K562 (cell line): Measurements from ENCODE around the gene GGNBP2. TPM values are rescaled to one million over a fixed set of nuclear protein-coding genes. Genes with fewer than 3 reads are reported as not detected.

Experiments
- ASH1L ChIP-seq: fragments of 450-650 bp; IDR thresholded peaks from 2 replicates; pipeline ENCODE4 v1.6.1; 2018; ENCODE audit warnings: borderline replicate concordance, mild to moderate bottlenecking, low read depth; ENCODE audit not compliant: partially characterized antibody
- ESRRB ChIP-seq: fragments of 250-450 bp; sonication (Bioruptor Pico); IDR thresholded peaks from 2 replicates; pipeline ENCODE4 v1.5.0; 2020; ENCODE audit warnings: mild to moderate bottlenecking, moderate library complexity, borderline replicate concordance
- ETV1 ChIP-seq: fragments of 450-650 bp; conservative IDR thresholded peaks from 2 replicates; pipeline ENCODE4 v1.6.1; 2016; ENCODE audit warnings: missing genetic modification characterization, control low read depth, low read depth, missing compliant biosample characterization
- HEY1 ChIP-seq: fragments of 250-450 bp; sonication (Bioruptor Pico); IDR thresholded peaks from 2 replicates; pipeline ENCODE4 v1.5.0; 2020; ENCODE audit warnings: mild to moderate bottlenecking, moderate library complexity, borderline replicate concordance
- L3MBTL2 ChIP-seq: fragments of 450-650 bp; IDR thresholded peaks from 2 replicates; pipeline ENCODE4 v1.6.1; 2016; ENCODE audit warnings: mild to moderate bottlenecking, moderate library complexity
- MTA3 ChIP-seq: fragments of 450-650 bp; formaldehyde crosslinking; IDR thresholded peaks from 2 replicates; pipeline ENCODE4 v1.6.1; 2017; ENCODE audit warnings: mild to moderate bottlenecking, borderline replicate concordance
- PHF20 ChIP-seq: fragments of 450-650 bp; IDR thresholded peaks from 2 replicates; pipeline ENCODE4 v1.6.1; 2018; ENCODE audit not compliant: partially characterized antibody
- PHF8 ChIP-seq: fragments of 200-600 bp; sonication (generic); IDR thresholded peaks from 2 replicates; pipeline ENCODE4 v1.6.1; 2012; ENCODE audit warnings: mixed run types, mild to moderate bottlenecking, inconsistent platforms, low read length, moderate library complexity, borderline replicate concordance
- RBM22 ChIP-seq: fragments of 200-400 bp; formaldehyde crosslinking; IDR thresholded peaks from 2 replicates; pipeline ENCODE4 v1.6.1; 2018; ENCODE audit warnings: low read length, low read depth; ENCODE audit not compliant: poor library complexity, severe bottlenecking
- RBM39 ChIP-seq: fragments of 200-400 bp; formaldehyde crosslinking; optimal IDR thresholded peaks from 2 replicates; pipeline ENCODE3; 2018; ENCODE audit warnings: low read depth, low read length
- RNF2 ChIP-seq: sonication (generic); IDR thresholded peaks from 2 replicates; pipeline ENCODE4 v1.6.1; 2016
- SIX5 ChIP-seq, 2 experiments: IDR thresholded peaks; 2 replicates each; pipeline ENCODE4 v1.6.1; 2011; ENCODE audit warnings: low read length in 2 of 2, borderline replicate concordance in 1 of 2, low read depth in 1 of 2, mild to moderate bottlenecking in 1 of 2, moderate library complexity in 1 of 2; ENCODE audit not compliant: insufficient read depth in 1 of 2
- SMARCA4 ChIP-seq: fragments of 450-650 bp; IDR thresholded peaks from 2 replicates; pipeline ENCODE4 v1.6.1; 2016
- SMARCA5 ChIP-seq: fragments of 450-650 bp; IDR thresholded peaks from 2 replicates; pipeline ENCODE4 v1.6.1; 2016
- SNIP1 ChIP-seq: fragments of 450-650 bp; IDR thresholded peaks from 2 replicates; pipeline ENCODE4 v1.7.1; 2017; ENCODE audit warnings: low read depth, mild to moderate bottlenecking
- SP2 ChIP-seq: IDR thresholded peaks from 2 replicates; pipeline ENCODE4 v1.6.1; 2011; ENCODE audit warnings: mild to moderate bottlenecking, low read depth, low read length, moderate library complexity; ENCODE audit not compliant: poor library complexity, severe bottlenecking; ENCODE audit errors: extremely low read depth
- SPI1 ChIP-seq: IDR thresholded peaks from 2 replicates; pipeline ENCODE4 v1.6.1; 2011; ENCODE audit warnings: low read depth, low read length, control low read depth, borderline replicate concordance
- TCFL5 ChIP-seq: fragments of 250-450 bp; sonication (Bioruptor Pico); conservative IDR thresholded peaks from 2 replicates; pipeline ENCODE4 v1.6.1; 2021; ENCODE audit warnings: mild to moderate bottlenecking, moderate library complexity, matching md5 sums
- ZBTB33 ChIP-seq: sonication (generic); formaldehyde crosslinking; IDR thresholded peaks from 2 replicates; pipeline ENCODE4 v1.8.1; 2023; ENCODE audit warnings: mild to moderate bottlenecking, missing genetic modification reagents
- ZFX ChIP-seq: sonication (generic); formaldehyde crosslinking; IDR thresholded peaks from 2 replicates; pipeline ENCODE4 v1.8.0; 2022; ENCODE audit warnings: mild to moderate bottlenecking, missing genetic modification reagents, moderate library complexity
- ZNF253 ChIP-seq: fragments of 250-450 bp; sonication (Bioruptor Pico); conservative IDR thresholded peaks from 2 replicates; pipeline ENCODE4 v1.6.1; 2021; ENCODE audit warnings: mild to moderate bottlenecking
- ZNF311 ChIP-seq: fragments of 250-450 bp; sonication (Bioruptor Pico); IDR thresholded peaks from 2 replicates; pipeline ENCODE4 v1.4.0; 2020; ENCODE audit warnings: mild to moderate bottlenecking, moderate library complexity
- ZNF79 ChIP-seq: fragments of 250-450 bp; sonication (Bioruptor Pico); IDR thresholded peaks from 2 replicates; pipeline ENCODE4 v1.4.0; 2020; ENCODE audit warnings: low read depth, mild to moderate bottlenecking, moderate library complexity
- polyA plus RNA-seq, 8 experiments: library from polyadenylated mRNA; depleted of rRNA in 4 of 8; stranded (reverse) in 5 of 8; unstranded in 3 of 8; fragments of >200 nt; fragmentation: Nextera tagmentation in 2 of 8; fragmentation: Illumina TruSeq in 1 of 8; extraction: Ambion mirVana in 2 of 8; extraction: Trizol in 1 of 8; gene quantifications; 2 replicates each; pipeline versions ENCODE4 v1.2.1 to v1.2.3, GENCODE V29; 2011 to 2014; ENCODE audit warnings: inconsistent platforms in 1 of 8, missing spikeins in 1 of 8
- total RNA-seq, 7 experiments: library from RNA; depleted of rRNA in 6 of 7; stranded (reverse); fragments of >200 nt in 6 of 7; fragmentation: Illumina TruSeq in 2 of 7; extraction: Trizol in 2 of 7; gene quantifications; 2 replicates each; pipeline versions ENCODE4 v1.2.1 to v1.2.3, GENCODE V29; 2011 to 2021; ENCODE audit warnings: low replicate concordance in 1 of 7
- TF ChIP-seq, protein P1 (sequence below): fragments of 450-650 bp; IDR thresholded peaks from 2 replicates; pipeline ENCODE4 v1.6.1; 2018; ENCODE audit warnings: mild to moderate bottlenecking, low read depth; ENCODE audit not compliant: partially characterized antibody
- TF ChIP-seq, protein P2 (sequence below), 2 experiments: fragments of 450-650 bp in 1 of 2; sonication (generic) in 1 of 2; formaldehyde crosslinking; conservative IDR thresholded peaks; 2 replicates each; pipeline versions ENCODE4 v1.4.0 to v1.8.1; 2020 to 2022; ENCODE audit warnings: mild to moderate bottlenecking in 1 of 2, missing genetic modification reagents in 1 of 2

GGNBP2 gene
- total and polyA plus RNA-seq, 9 of the 15 experiments (the other 6 are each of a cell fraction or from before 2014, with no cell fraction given), result 35.7 to 96.6 (median 64.1) TPM

DNA sequence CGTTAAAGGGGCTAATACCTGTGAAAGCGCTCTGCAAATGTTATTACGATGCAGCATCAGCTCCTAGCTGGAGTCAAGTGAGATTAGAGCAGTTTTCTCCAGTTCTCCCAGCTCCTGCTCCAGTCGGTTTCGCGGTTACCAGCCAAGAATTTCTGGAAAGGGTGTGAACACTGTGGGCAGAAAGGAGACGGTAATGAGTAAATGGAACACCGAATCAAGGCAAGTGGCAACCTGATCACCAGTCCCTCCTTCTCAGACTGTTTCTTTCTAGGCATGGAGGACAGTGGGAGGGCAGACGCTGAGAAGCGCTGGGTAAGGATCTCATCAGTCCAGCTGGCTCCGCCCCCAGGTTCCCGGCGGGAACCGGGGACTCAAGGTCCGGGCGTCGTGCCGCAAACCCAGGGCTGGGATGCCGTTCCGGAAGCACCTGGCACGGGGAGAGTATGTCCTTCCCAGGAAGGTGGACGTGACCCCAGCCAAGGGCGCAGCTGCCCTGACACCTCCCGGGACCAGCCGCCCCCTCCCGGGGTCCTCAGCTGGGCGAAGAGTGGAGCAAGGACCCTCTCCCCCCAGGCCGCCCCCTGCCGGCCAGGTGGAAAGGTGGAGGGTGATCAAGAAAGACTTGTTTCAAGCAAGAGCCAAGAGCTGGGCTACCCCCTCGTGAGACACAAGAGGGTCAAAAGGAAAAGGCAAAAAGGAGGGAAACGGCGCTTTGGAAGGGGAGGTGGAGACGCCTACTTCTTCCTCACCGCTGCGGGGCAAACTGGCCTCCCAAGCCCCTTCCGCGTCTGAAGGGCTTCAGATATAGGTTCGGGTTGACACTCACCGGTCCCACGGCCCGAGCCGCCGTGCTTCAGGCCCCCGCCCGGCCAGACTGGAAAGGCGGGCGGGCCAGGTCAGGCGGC lies 10.5 kb upstream of the GGNBP2 start (continued):
- TF ChIP-seq ESRRB (0 out of 2 replicates have a peak, but pooled peaks have one; percentile 41), HEY1 (no peak), ZBTB33 (CRISPR knock-in tag) (no peak), ZNF253 (CRISPR knock-in tag) (no peak), RBM22 (peak; percentile 77), ZNF311 (CRISPR knock-in tag) (no peak), RBM39 (no peak), ZNF79 (CRISPR knock-in tag) (no peak), TCFL5 (CRISPR knock-in tag) (no peak), PHF20 (no peak), ASH1L (no peak), SNIP1 (no peak), ZFX (no peak), ETV1 (tag) (peak; percentile 65), SIX5 (IDR thresholded peaks at IDR 0.05; ENCODE audit: borderline replicate concordance in 1 of 2, insufficient read depth in 1 of 2, low read depth in 1 of 2, low read length in 2 of 2) (no peak), PHF8 (peak; percentile 38; the same call in 1 of the 2 replicates), SPI1 (no peak), RNF2 (0 out of 2 replicates have a peak, but pooled peaks have one; percentile 1), SP2 (no peak), L3MBTL2 (peak; percentile 81), MTA3 (peak; percentile 55; the same call in 1 of the 2 replicates), SMARCA5 (no peak; the same call in 1 of the 2 replicates), SMARCA4 (peak; percentile 48; the same call in 1 of the 2 replicates)
- TF ChIP-seq, protein P1, sequence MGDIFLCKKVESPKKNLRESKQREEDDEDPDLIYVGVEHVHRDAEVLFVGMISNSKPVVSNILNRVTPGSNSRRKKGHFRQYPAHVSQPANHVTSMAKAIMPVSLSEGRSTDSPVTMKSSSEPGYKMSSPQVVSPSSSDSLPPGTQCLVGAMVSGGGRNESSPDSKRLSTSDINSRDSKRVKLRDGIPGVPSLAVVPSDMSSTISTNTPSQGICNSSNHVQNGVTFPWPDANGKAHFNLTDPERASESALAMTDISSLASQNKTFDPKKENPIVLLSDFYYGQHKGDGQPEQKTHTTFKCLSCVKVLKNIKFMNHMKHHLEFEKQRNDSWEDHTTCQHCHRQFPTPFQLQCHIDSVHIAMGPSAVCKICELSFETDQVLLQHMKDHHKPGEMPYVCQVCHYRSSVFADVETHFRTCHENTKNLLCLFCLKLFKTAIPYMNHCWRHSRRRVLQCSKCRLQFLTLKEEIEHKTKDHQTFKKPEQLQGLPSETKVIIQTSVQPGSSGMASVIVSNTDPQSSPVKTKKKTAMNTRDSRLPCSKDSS, result no peak
- TF ChIP-seq, protein P2, sequence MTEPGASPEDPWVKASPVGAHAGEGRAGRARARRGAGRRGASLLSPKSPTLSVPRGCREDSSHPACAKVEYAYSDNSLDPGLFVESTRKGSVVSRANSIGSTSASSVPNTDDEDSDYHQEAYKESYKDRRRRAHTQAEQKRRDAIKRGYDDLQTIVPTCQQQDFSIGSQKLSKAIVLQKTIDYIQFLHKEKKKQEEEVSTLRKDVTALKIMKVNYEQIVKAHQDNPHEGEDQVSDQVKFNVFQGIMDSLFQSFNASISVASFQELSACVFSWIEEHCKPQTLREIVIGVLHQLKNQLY (CRISPR knock-in tag; conservative IDR thresholded peaks at IDR 0.05), result no peak
